ENCODE measurements around the gene WDR27. TPM values are rescaled to one million over a fixed set of nuclear protein-coding genes. Genes with fewer than 3 reads are reported as not detected.
"Not testable (repeated sequence)": the region's sequence is repeated elsewhere in the genome, so short reads cannot be mapped to it uniquely, and the experiment has no call there.

WDR27 gene
- total and polyA plus RNA-seq, 9 donors = 16.6 to 53.4 (median 38.7) TPM

DNA sequence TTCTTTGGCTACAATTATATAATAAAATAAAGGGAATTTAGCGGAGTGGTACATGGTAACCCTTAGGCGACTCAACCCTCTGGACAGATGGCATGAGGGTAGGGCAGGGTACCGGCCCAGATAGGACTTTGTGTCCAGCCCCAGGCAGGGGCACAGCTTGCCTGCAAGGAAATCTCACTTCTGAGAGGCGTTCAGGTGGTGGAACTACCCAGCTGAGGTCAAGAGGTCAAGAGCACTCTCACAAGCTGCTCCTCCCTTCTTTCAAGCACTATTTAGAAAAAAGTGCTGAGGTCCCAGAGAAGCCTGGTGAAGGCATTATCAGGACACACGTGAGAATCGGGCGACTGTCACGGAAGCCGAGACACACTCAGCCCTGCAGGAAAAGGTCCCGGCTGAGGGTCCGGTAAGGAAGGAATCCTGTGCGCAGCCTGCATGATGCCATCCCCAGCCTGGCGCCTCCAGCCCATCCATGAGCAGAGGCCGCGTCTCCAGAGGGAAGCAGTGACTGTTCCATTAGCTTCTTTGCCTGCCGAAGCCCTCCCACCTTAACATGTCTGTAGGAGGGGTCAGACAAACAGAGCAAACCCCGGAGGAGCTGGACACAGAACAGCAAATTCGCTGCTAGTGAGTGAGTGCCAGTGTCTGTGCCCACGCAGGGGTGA is 54.8 kb downstream of the WDR27 start:
- Histone ChIP-seq H3K27me3 (no peaks in the 10 kb centered on the region), H3K4me3 (no peak overlapping the region), H3K36me3 (no peaks in the 10 kb centered on the region), H3K9me3 (no peaks in the 10 kb centered on the region), H3K27ac (no peak overlapping the region), H3K4me1 (ENCODE audit: insufficient read depth) (no peaks in the 10 kb centered on the region)
- 87 to 89% (median 87%) methylated on average over 19 of the region's 19 CpGs for WGBS, 3 donors
- intact Hi-C loops (cut with DNase I) = loop anchor here in 1 of 4 donors (10.0 kb wide), 1 partner anchor 752 kb away; no protein-coding TSS in a partner anchor
- TF ChIP-seq EP300 (IDR thresholded peaks at IDR 0.05) = no peak
- no peak for TF ChIP-seq POLR2A (IDR thresholded peaks at IDR 0.05)
- TF ChIP-seq, protein P1, sequence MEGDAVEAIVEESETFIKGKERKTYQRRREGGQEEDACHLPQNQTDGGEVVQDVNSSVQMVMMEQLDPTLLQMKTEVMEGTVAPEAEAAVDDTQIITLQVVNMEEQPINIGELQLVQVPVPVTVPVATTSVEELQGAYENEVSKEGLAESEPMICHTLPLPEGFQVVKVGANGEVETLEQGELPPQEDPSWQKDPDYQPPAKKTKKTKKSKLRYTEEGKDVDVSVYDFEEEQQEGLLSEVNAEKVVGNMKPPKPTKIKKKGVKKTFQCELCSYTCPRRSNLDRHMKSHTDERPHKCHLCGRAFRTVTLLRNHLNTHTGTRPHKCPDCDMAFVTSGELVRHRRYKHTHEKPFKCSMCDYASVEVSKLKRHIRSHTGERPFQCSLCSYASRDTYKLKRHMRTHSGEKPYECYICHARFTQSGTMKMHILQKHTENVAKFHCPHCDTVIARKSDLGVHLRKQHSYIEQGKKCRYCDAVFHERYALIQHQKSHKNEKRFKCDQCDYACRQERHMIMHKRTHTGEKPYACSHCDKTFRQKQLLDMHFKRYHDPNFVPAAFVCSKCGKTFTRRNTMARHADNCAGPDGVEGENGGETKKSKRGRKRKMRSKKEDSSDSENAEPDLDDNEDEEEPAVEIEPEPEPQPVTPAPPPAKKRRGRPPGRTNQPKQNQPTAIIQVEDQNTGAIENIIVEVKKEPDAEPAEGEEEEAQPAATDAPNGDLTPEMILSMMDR (IDR thresholded peaks at IDR 0.05) = no peak
- no peak for DNase-seq

DNA sequence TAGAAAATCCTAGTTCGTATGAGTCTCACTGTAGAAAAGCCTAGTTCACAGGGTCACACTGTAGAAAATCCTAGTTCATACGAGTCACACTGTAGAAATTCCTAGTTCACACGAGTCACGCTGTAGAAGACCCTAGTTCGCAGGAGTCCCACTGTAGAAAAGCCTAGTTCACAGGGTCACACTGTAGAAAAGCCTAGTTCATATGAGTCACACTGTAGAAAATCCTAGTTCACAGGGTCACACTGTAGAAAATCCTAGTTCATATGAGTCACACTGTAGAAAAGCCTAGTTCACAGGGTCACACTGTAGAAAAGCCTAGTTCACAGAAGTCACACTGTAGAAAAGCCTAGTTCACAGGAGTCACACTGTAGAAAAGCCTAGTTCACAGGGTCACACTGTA is 56.4 kb downstream of the WDR27 start:
- WGBS, 3 donors = 96 to 97% (median 96%) methylated on average over 5 of the region's 5 CpGs
- H3K4me3 ChIP-seq; H3K4me1 ChIP-seq (ENCODE audit: insufficient read depth); DNase-seq; H3K27ac ChIP-seq; H3K36me3 ChIP-seq; H3K9me3 ChIP-seq; H3K27me3 ChIP-seq: not testable (repeated sequence)
- intact Hi-C loops (cut with DNase I) = loop anchor here in 1 of 4 donors (10.0 kb wide), 1 partner anchor 751 kb away; no protein-coding TSS in a partner anchor

DNA sequence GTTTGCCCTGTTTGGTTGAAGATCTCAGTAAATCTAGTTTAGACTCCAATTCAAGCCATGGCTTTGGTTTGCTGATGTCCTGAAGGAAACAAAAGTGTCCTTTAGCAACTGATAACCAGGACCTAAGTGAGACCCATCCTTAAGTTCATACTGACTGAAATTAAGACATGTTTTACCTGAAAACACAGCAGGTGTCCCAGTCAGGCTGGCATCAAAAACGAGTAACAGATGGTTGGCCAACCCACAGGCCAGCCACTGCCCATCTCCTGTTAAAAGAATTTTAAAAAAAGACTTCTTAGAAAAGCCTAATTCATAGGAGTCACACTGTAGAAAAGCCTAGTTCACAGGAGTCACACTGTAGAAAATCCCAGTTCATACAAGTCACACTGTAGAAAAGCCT is 58.3 kb downstream of the WDR27 start:
- WGBS, 3 donors = 81 to 87% (median 84%) methylated on average over 1 of the region's 1 CpG
- intact Hi-C loops (cut with DNase I) = loop anchor here in 2 of 4 donors (5.0 to 10.0 kb wide), 3 partner anchors 686 to 749 kb away; no protein-coding TSS in a partner anchor
- H3K9me3 ChIP-seq = no peaks in the 10 kb centered on the region
- H3K4me3 ChIP-seq = no peak overlapping the region
- no peaks in the 10 kb centered on the region for H3K4me1 ChIP-seq (ENCODE audit: insufficient read depth)
- no peak overlapping the region for H3K27ac ChIP-seq
- TF ChIP-seq EP300 (IDR thresholded peaks at IDR 0.05) = no peak
- TF ChIP-seq, protein P1 (IDR thresholded peaks at IDR 0.05) = no peak
- H3K27me3 ChIP-seq = no peaks in the 10 kb centered on the region
- H3K36me3 ChIP-seq = no peaks in the 10 kb centered on the region
- no peak for DNase-seq

DNA sequence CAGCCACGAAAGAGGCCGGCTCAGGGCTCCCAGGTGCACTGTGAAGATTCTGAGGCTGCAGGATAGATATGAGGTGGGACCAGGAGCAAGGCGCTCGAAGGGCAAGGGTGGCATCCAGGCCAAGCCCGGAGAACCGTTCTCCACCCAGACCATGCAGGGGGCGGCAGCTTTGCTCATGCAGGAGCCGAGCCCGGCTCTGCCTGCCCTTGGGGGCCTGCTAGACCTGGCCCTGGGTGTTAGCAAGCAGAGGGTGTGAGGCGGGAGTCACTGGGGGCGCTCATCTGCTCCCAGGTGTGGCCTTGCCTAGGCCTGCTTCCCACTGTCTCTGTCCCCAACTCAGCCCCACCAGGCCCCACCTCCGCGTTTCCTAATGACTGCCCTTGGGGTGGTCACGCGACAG is 59.4 kb downstream of the WDR27 start:
- intact Hi-C loops (cut with DNase I) = loop anchor here in 2 of 4 donors (5.0 to 10.0 kb wide), 3 partner anchors 685 to 748 kb away; no protein-coding TSS in a partner anchor
- TF ChIP-seq POLR2A (IDR thresholded peaks at IDR 0.05) = no peak
- TF ChIP-seq EP300 (IDR thresholded peaks at IDR 0.05) = no peak
- TF ChIP-seq, protein P1 (IDR thresholded peaks at IDR 0.05) = no peak

DNA sequence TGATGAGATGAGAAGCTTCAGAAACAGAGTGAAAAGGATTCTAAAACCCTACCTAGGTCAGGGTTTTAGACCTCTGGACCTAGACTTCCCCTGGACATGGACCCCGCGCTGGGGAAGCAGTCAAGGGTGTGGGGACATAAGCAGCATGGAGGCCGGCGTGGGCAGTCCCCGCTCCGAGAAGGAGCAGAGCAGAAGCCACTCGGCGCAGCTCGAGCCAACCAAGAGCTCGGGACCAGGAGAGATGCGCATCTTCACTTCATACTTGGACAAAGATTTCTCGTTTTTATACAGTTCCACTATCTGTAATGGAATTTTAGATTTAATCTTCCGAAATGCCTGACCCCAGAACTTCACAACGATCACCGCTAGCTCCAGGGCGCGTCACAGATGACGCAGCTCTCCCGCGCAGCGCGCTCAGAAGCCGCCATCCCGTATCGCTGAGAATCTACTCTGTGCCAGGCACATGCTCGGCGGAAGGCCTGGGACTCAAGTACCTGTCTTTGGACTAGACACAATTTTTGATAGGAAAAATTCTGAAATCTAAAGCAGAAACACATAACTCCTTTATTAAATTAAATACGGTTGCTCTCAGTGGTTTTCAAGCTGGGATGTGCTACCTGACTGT is 60.3 kb downstream of the WDR27 start:
- H3K27me3 ChIP-seq = no peaks in the 10 kb centered on the region
- TF ChIP-seq POLR2A (IDR thresholded peaks at IDR 0.05) = no peak
- TF ChIP-seq, protein P1 (IDR thresholded peaks at IDR 0.05) = no peak
- no peak for TF ChIP-seq EP300 (IDR thresholded peaks at IDR 0.05)
- intact Hi-C loops (cut with DNase I) = loop anchor here in 2 of 4 donors (5.0 to 10.0 kb wide), 3 partner anchors 684 to 747 kb away; no protein-coding TSS in a partner anchor
- no peak overlapping the region for H3K27ac ChIP-seq
- H3K4me3 ChIP-seq = no peak overlapping the region
- WGBS, 3 donors = 96 to 98% (median 96%) methylated on average over 28 of the region's 28 CpGs
- no peaks in the 10 kb centered on the region for H3K36me3 ChIP-seq
- DNase-seq = no peak
- H3K9me3 ChIP-seq = no peaks in the 10 kb centered on the region
- no peaks in the 10 kb centered on the region for H3K4me1 ChIP-seq (ENCODE audit: insufficient read depth)

More for the DNA sequence above, 59.4 kb downstream of the WDR27 start:
- 93 to 94% (median 94%) methylated on average over 15 of the region's 15 CpGs for WGBS, 3 donors
- Histone ChIP-seq H3K36me3 (no peaks in the 10 kb centered on the region), H3K4me3 (no peak overlapping the region), H3K9me3 (no peaks in the 10 kb centered on the region), H3K4me1 (ENCODE audit: insufficient read depth) (no peaks in the 10 kb centered on the region), H3K27me3 (no peaks in the 10 kb centered on the region), H3K27ac (no peak overlapping the region)
- DNase-seq = no peak
